Measurements from ENCODE around the gene XKR8. TPM values are rescaled to one million over a fixed set of nuclear protein-coding genes. Genes with fewer than 3 reads are reported as not detected.

Gene XKR8
- total and polyA plus RNA-seq, 3 donors from 2014 or later, result 7.8 to 11.7 (median 10.9) TPM

GRCh38 chr1:27968692-27969091, 8.9 kb downstream of the XKR8 start:
- no peaks in the 10 kb centered on the region for H3K36me3 ChIP-seq (ENCODE audit: low read depth, missing control alignments)
- no peak for TF ChIP-seq CTCF (IDR thresholded peaks at IDR 0.05)
- no peak for TF ChIP-seq POLR2A (IDR thresholded peaks at IDR 0.05)
- H3K27me3 ChIP-seq, result no peaks in the 10 kb centered on the region
- no peak overlapping the region for H3K4me3 ChIP-seq
- WGBS, 2 donors, result 83 to 84% methylated on average over 3 of the region's 3 CpGs
- no peaks in the 10 kb centered on the region for H3K9me3 ChIP-seq
- DNase-seq, result no peak
- peaks cover 8% of the 10 kb centered on the region for H3K4me1 ChIP-seq
- no peak overlapping the region for H3K27ac ChIP-seq
- intact Hi-C loops (cut with DNase I; ENCODE audit: low total_unique reads), result no loop called here

- H3K27ac ChIP-seq, result no peak overlapping the region
- TF ChIP-seq CTCF (IDR thresholded peaks at IDR 0.05) (no peak), POLR2A (IDR thresholded peaks at IDR 0.05) (no peak)
- no peaks in the 10 kb centered on the region for H3K36me3 ChIP-seq (ENCODE audit: low read depth, missing control alignments)
- no peaks in the 10 kb centered on the region for H3K27me3 ChIP-seq
- WGBS, 2 donors, result 91 to 93% methylated on average over 6 of the region's 6 CpGs
- DNase-seq, result no peak
- no peak overlapping the region for H3K4me3 ChIP-seq
- H3K4me1 ChIP-seq, result peaks cover 8% of the 10 kb centered on the region
- H3K9me3 ChIP-seq, result no peaks in the 10 kb centered on the region
- intact Hi-C loops (cut with DNase I; ENCODE audit: low total_unique reads), result no loop called here
Measured at GRCh38 chr1:27970401-27970800, 10.6 kb downstream of the XKR8 start.

- TF ChIP-seq CTCF (IDR thresholded peaks at IDR 0.05) (no peak), POLR2A (IDR thresholded peaks at IDR 0.05) (no peak)
- Histone ChIP-seq H3K27me3 (no peaks in the 10 kb centered on the region), H3K4me3 (no peak overlapping the region), H3K36me3 (ENCODE audit: low read depth, missing control alignments) (no peaks in the 10 kb centered on the region), H3K9me3 (no peaks in the 10 kb centered on the region), H3K27ac (no peak overlapping the region), H3K4me1 (peaks cover 8% of the 10 kb centered on the region)
- DNase-seq, result peak; percentile 40
- intact Hi-C loops (cut with DNase I; ENCODE audit: low total_unique reads), result no loop called here
Measured at GRCh38 chr1:27971674-27972073, 11.9 kb downstream of the XKR8 start.

- H3K27ac ChIP-seq, result no peak overlapping the region
- TF ChIP-seq POLR2A (IDR thresholded peaks at IDR 0.05) (no peak), CTCF (IDR thresholded peaks at IDR 0.05) (no peak)
- H3K36me3 ChIP-seq (ENCODE audit: low read depth, missing control alignments), result no peaks in the 10 kb centered on the region
- H3K9me3 ChIP-seq, result no peaks in the 10 kb centered on the region
- WGBS, 2 donors, result 62 to 70% methylated on average over 4 of the region's 4 CpGs
- DNase-seq, result no peak
- no peak overlapping the region for H3K4me3 ChIP-seq
- intact Hi-C loops (cut with DNase I; ENCODE audit: low total_unique reads), result no loop called here
- no peaks in the 10 kb centered on the region for H3K27me3 ChIP-seq
- peaks cover 8% of the 10 kb centered on the region for H3K4me1 ChIP-seq
Measured at GRCh38 chr1:27972141-27972540, 12.4 kb downstream of the XKR8 start.

GRCh38 chr1:27973771-27974416, 14.1 kb downstream of the XKR8 start:
- WGBS, 2 donors, result 82 to 83% methylated on average over 4 of the region's 4 CpGs
- Histone ChIP-seq H3K4me1 (peaks cover 8% of the 10 kb centered on the region), H3K27me3 (no peaks in the 10 kb centered on the region), H3K9me3 (no peaks in the 10 kb centered on the region), H3K4me3 (no peak overlapping the region), H3K36me3 (ENCODE audit: low read depth, missing control alignments) (no peaks in the 10 kb centered on the region), H3K27ac (no peak overlapping the region)
- TF ChIP-seq CTCF (IDR thresholded peaks at IDR 0.05) (no peak), POLR2A (IDR thresholded peaks at IDR 0.05) (no peak)
- no peak for DNase-seq
- intact Hi-C loops (cut with DNase I; ENCODE audit: low total_unique reads), result no loop called here

Measured in testis (tissue), 3 donors.